GM18498 (cell line): ENCODE results near the gene TRAPPC8.
"Not testable (repeated sequence)": the region's sequence is repeated elsewhere in the genome, so short reads cannot be mapped to it uniquely, and the experiment has no call there.

ENCODE experiments used
- ATAC-seq: cut with Tn5 transposase; IDR thresholded peaks from one replicate; pipeline ENCODE4 v1.9.1; 2021; ENCODE audit warnings: mild to moderate bottlenecking, moderate library complexity; ENCODE audit not compliant: unreplicated experiment

The TRAPPC8 gene

DNA sequence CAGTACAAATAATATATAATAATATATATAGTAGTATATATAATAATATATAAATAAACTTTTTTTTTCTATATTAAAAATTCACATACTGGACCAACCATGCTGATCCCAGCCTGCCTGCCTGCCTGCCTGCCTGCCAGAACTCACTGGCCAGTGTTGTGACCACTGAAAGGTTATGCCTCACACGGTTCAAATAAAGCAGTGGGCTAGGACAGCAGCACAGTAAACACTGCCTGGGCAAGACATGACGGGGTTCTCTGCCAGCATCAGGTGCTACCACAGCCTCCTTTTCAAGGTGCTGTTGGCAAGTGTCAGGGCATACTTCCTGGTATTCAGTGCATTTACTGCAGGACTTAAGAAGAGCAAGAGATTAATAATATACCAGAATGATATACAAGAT lies 67.6 kb downstream of the TRAPPC8 start:
- no peak for ATAC-seq

DNA sequence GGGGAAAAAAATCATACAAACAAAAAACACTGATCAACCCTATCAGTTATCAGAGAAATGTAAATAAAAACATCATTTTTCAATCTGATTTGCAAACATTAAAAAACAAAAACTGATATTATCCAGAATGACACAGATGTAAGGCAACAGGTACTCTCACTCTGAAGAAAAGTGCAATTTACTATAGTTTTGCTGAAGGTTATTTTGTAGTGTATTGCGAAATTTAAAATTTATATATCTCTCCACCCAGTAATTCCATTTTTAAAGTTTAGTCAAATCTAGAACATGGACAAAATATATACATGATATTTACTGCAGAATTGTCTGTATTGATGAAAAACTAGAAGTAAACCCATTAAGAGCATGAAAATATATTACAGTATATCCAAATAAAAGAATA lies 79.8 kb downstream of the TRAPPC8 start:
- ATAC-seq = no peak

GRCh38 chr18:31860488-31860887 lies 82.4 kb downstream of the TRAPPC8 start:
- ATAC-seq = no peak

- no peak for ATAC-seq
Observed at GRCh38 chr18:31857526-31858106, 85.3 kb downstream of the TRAPPC8 start.

GRCh38 chr18:31850844-31851243 lies 92.1 kb downstream of the TRAPPC8 start:
- no peak for ATAC-seq

- no peak for ATAC-seq
Observed at GRCh38 chr18:31840499-31840898, 102.4 kb downstream of the TRAPPC8 start.

DNA sequence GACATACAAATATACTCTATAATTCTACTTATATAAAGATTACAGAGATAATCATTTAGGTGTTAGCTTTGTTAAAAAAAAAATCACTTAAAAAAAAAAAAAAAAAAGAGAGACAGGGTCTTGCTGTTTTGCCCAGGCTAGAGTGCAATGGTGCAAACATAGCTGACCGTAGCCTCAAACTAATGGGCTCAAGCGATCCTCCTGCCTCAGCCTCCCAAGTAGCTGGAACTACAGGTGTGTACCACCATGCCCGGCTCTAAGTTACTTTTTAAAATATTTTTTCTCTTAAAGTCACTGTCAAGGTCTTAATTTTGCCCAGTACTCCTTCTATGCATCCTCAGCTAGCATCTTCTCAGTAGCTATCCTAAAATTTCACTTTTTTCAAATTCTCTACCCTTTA lies 105.0 kb downstream of the TRAPPC8 start:
- no peak for ATAC-seq

- ATAC-seq = no peak
Observed at GRCh38 chr18:31835528-31836133, 107.3 kb downstream of the TRAPPC8 start.

GRCh38 chr18:31831903-31832302 lies 111.0 kb downstream of the TRAPPC8 start:
- no peak for ATAC-seq

GRCh38 chr18:31830686-31831085 lies 112.2 kb downstream of the TRAPPC8 start:
- no peak for ATAC-seq

DNA sequence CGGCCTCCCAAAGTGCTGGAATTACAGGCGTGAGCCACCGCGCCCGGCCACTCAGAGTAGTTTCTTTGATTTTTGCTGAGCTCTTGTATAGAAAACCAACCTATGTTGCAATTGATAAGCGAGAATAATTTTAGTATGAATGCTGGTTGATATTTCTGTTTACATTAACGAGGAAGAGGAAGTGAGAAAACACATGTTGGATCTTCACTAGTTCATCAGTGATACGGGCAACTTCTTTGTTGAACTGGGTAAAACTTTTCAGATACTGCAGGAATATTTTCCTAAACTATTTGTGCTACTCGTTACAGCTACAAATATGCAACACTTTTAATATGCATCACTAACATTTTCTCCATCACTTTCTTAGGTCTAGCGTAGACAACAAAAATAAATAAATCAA lies 114.3 kb downstream of the TRAPPC8 start:
- no peak for ATAC-seq

DNA sequence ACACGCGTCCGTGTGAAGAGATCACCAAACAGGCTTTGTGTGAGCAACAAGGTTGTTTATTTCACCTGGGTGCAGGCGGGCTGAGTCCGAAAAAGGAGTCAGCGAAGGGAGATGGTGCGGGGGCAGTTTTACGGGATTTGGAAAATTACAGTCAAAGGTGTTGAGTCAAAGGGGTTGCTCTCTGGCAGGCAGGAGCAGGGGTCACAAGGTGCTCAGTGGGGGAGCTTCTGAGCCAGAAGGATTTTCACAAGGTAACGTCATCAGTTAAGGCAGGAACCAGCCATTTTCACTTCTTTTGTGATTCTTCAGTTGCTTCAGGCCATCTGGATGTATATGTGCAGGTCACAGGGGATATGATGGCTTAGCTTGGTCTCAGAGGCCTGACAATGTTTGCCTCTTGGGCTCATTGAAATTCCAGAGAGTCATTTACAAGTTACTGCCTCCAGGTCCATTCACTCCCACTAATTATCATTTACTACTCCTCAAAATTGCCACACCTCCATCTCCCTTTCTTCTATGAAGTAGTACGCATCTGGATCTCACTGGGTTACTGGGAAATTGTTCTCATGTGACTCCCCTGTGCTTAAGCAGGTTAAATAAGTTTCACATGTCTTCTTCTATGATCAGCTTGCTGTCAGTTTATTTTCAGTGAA lies 116.1 kb downstream of the TRAPPC8 start:
- not testable (repeated sequence) for ATAC-seq

DNA sequence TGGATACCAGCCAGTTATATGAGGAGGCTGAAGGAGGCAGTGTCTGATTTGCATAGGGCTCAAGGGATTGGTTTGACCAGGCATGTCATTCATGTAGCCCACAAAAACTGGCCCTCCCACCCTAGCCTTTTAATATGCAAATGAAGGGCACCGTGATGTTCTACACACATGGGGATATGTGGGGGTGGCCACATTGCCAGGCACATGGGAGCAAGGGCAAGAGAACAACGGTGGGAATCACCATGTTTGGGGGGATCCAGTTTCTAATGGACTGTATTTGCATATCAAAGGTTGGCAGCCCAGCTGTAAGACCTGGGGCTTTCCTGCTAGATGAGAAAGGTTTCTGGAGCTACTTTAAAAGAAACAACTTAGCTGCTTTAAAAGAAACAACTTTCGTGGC lies 117.2 kb downstream of the TRAPPC8 start:
- ATAC-seq = no peak

- ATAC-seq = no peak
Observed at GRCh38 chr18:31821545-31822171, 121.3 kb downstream of the TRAPPC8 start.

DNA sequence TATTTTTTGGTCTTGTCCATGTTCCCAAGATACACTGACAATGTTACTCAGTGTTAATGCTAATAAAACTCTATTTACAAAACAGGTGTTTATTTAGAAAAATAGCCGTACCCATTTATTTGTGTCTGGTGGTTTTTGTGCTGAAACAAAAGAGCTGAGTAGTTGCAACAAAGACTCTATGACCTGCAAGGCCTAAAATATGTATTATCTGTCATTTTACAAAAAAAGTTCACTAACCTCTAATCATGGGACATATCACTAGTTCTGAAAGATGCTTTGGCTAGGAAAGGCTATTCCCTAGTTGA lies 123.1 kb downstream of the TRAPPC8 start:
- no peak for ATAC-seq

- peak; percentile 73 for ATAC-seq
Observed at GRCh38 chr18:31819106-31819924, 123.6 kb downstream of the TRAPPC8 start.

DNA sequence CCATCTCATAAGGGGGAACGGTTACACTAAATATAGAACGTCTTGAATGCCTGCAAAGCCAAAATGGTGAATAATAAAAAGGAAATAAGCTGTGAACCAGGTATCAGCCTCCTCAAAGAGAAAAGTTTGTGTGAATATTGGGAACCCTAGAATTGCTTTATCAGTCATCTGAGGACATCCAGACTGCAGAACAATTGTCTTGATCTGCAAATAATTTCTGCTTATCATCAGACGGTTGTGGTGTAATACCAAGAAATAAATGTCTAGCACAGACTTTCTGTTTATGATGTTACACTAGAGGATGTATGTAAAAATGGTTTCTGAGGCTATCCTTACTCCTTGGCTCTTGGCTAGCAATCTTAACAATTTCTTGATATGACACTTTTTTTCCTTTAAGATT lies 128.8 kb downstream of the TRAPPC8 start:
- no peak for ATAC-seq

GRCh38 chr18:31810336-31811130 lies 132.4 kb downstream of the TRAPPC8 start:
- ATAC-seq = not testable (repeated sequence)

DNA sequence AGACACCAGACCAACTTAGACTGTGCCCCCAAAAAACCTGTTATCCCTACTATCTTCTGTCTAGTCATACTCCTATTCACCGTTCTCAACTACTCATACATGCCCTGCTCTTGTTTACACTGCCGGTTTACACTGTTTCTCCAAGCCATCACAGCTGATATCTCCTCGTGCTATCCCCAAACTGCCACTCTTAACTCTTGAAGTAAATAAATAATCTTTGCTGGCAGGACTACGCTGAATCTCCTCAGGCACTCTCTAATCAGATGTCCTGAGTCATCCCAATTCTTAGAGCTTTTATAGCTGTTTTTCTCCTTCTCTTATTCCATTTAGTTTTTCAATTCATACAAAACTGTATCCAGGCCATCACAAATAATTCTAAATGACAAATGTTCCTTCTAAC lies 133.9 kb downstream of the TRAPPC8 start:
- not testable (repeated sequence) for ATAC-seq

DNA sequence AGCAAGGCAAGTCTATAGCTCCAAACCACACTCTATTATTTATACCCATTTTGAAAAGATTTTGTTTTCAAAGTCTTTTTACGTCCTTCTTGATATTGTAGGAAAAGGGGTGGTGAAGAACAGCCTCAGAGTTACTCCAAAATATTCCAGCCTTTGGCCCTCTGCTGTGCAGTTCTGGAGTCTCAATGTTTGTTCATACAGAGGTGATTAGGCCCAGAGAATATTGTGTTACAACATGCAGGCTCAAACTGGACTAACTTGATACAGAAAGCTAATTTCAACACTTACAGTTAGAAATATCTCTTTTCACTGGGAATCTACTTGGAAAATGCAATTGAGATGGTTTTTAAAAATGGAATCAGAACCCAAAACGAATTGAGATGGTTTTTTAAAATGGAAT lies 141.8 kb downstream of the TRAPPC8 start:
- no peak for ATAC-seq

DNA sequence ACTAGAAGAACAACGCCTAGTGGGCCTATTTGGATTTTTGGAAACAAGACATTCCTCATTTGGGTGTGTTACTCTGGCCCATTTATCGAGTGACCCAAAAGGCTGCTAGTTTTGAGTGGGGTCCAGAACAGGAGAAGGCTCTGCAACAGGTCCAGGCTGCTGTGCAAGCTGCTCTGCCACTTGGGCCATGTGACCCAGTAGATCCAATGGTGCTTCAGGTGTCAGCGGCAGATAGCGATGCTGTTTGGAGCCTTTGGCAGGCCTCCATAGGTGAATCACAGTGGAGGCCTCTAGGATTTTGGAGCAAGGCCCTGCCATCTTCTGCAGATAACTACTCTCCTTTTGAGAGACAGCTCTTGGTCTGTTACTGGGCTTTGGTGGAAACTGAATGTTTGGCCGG lies 143.7 kb downstream of the TRAPPC8 start:
- ATAC-seq = not testable (repeated sequence)
